GM21576 (cell line): ENCODE measurements around the gene PIK3R1.

Experiments
- ATAC-seq: cut with Tn5 transposase; IDR thresholded peaks from one replicate; pipeline ENCODE4 v1.9.1; 2021; ENCODE audit warnings: mild to moderate bottlenecking, moderate library complexity; ENCODE audit not compliant: unreplicated experiment

The PIK3R1 gene

DNA sequence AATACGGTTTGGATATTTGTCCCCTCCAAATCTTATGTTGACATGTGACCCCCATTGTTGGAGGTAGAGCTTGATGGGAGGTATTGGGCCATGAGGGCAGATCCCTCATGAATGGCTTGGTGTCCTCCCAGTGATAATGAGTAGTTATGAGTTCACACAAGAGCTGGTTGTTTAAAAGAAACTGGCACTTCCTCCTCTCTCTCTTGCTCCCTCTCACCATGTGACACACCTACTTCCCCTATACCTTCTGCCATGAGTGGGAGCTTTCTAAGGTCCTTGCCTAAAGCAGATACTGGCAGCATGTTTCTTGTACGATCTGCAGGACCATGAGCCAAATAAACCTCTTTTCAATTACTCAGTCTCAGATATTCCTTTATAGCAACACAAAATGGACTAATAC lies 132.0 kb downstream of the PIK3R1 start:
- no peak for ATAC-seq

DNA sequence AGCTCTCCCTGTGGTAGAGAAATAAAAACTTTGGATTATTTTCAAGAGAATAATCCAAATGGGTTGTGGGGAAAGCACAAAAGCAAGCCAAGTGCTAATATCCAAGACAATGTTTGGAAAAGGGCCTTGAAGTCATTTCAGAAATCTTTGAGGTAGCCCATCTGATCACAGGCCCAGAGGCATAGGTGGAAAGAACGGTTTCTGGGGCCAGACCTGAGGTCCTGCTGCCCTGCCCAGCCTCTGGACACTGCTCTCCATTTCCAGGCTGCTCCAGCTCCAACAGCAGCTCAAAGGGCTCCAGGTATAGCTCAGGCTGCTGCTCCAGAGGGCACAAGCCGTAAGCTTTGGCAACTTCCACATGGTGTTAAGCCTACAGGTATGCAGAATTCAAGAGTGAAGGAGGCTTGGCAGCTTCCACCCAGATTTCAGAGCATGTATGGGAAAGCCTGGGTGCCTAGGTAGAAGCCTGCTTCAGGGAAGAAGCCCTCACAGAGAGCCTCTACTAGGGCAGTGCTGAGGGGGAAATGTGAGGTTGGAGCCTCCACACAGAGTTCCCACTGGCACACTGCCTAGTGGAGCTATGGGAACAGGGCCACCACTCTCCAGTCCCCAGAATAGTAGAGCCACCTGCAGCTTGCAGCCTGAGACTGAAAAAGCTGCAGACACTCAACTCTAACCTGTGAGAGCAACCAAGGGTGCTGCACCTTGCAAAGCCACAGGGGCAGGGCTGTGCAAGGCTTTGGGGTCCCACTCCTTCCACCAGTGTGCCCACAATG lies 133.1 kb downstream of the PIK3R1 start:
- no peak for ATAC-seq

DNA sequence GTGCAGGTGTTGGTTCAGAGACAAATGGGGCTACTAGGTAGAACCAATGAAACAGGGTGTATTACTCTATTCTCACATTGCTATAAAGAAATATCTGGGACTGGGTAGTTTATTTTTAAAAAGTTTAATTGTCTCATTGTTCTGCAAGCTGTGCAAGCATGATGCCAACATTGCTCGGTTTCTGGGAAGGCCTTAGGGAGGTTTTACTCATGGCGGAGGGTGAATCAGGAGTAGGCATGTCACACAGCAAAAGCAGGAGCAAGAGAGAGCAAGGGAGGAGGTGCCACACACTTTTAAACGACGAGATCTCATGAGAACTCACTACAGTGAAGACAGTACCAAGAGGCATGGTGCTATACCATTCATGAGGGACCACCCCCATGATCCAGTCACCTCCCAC lies 134.6 kb downstream of the PIK3R1 start:
- ATAC-seq: no peak
